Activated naive CD8-positive, alpha-beta T cell treated with anti-CD3 and anti-CD28 coated beads for 36 hours (primary cell): Measurements from ENCODE around the gene COMMD6. TPM values are rescaled to one million over a fixed set of nuclear protein-coding genes. Genes with fewer than 3 reads are reported as not detected.
A peak's percentile ranks its signal among the peaks of the same experiment; 100 is the strongest.

Experiments used
- DNase-seq: peaks from one replicate; pipeline ENCODE4 v3.0.0; 2021
- H3K27ac Mint-ChIP-seq: one replicate; pipeline ENCODE4 v1.8.0; 2022; ENCODE audit warnings: mild to moderate bottlenecking, moderate library complexity, mixed read lengths
- H3K27me3 Mint-ChIP-seq: one replicate; pipeline ENCODE4 v1.8.0; 2022; ENCODE audit warnings: mild to moderate bottlenecking, mixed read lengths
- H3K36me3 Mint-ChIP-seq: one replicate; pipeline ENCODE4 v1.8.0; 2021; ENCODE audit warnings: mild to moderate bottlenecking, mixed read lengths
- H3K4me1 Mint-ChIP-seq: one replicate; pipeline ENCODE4 v1.8.0; 2021; ENCODE audit warnings: mixed read lengths
- H3K4me3 Mint-ChIP-seq: one replicate; pipeline ENCODE4 v1.8.0; 2022; ENCODE audit warnings: mild to moderate bottlenecking, moderate library complexity, mixed read lengths
- H3K9me3 Mint-ChIP-seq: one replicate; pipeline ENCODE4 v1.8.0; 2022; ENCODE audit warnings: mixed read lengths
- total RNA-seq, 2 experiments: library from RNA; stranded (reverse); gene quantifications; one replicate each; pipeline ENCODE4 v1.2.3, GENCODE V29; 2021

The COMMD6 gene
- 10 to 100 TPM; 94.1 to 98.1 TPM for total RNA-seq

- peaks cover 9% of the 10 kb centered on the region for H3K36me3 Mint-ChIP-seq
- H3K4me1 Mint-ChIP-seq = peaks cover 28% of the 10 kb centered on the region
- DNase-seq = peak; percentile 74
- H3K4me3 Mint-ChIP-seq = peak within 1 kb of the TSS; percentile 99
- no peaks in the 10 kb centered on the region for H3K9me3 Mint-ChIP-seq
- H3K27me3 Mint-ChIP-seq = no peaks in the 10 kb centered on the region
- H3K27ac Mint-ChIP-seq = peak within 1 kb of the TSS; percentile 93
Measured at GRCh38 chr13:75537401-75538365, at the start of gene COMMD6. COMMD6 (minus strand) TSS chr13:75537841; CDS start chr13:75537805, 36 bp downstream.

- Mint-ChIP-seq H3K36me3 (peaks cover 46% of the 10 kb centered on the region), H3K27me3 (no peaks in the 10 kb centered on the region), H3K4me3 (no peak overlapping the region), H3K4me1 (peaks cover 3% of the 10 kb centered on the region), H3K27ac (no peak overlapping the region), H3K9me3 (peaks cover 13% of the 10 kb centered on the region)
- DNase-seq = no peak
Measured at GRCh38 chr13:75585153-75585552, 47.5 kb upstream of the COMMD6 start.

DNA sequence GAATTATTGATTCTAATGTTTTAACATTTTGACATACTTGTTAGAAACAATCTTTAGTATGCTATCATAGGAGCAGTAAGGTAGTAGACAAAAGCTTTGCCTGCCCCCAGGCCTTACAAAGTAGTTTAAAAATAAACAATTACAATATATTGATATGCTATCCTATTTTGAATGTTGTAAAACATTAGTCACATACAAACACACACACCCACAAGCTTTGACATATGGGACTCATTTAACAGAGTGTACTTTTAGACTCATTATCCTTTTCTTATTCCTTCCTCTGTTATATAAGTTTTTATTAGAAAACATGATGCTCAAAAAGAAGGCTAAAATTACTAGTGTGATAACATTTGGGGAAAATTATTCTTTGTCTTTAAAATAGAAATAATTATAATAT lies 45.5 kb upstream of the COMMD6 start:
- Mint-ChIP-seq H3K27ac (no peak overlapping the region), H3K9me3 (peaks cover 13% of the 10 kb centered on the region), H3K36me3 (peaks cover 43% of the 10 kb centered on the region), H3K4me1 (peaks cover 11% of the 10 kb centered on the region), H3K27me3 (no peaks in the 10 kb centered on the region), H3K4me3 (no peak overlapping the region)
- no peak for DNase-seq

DNA sequence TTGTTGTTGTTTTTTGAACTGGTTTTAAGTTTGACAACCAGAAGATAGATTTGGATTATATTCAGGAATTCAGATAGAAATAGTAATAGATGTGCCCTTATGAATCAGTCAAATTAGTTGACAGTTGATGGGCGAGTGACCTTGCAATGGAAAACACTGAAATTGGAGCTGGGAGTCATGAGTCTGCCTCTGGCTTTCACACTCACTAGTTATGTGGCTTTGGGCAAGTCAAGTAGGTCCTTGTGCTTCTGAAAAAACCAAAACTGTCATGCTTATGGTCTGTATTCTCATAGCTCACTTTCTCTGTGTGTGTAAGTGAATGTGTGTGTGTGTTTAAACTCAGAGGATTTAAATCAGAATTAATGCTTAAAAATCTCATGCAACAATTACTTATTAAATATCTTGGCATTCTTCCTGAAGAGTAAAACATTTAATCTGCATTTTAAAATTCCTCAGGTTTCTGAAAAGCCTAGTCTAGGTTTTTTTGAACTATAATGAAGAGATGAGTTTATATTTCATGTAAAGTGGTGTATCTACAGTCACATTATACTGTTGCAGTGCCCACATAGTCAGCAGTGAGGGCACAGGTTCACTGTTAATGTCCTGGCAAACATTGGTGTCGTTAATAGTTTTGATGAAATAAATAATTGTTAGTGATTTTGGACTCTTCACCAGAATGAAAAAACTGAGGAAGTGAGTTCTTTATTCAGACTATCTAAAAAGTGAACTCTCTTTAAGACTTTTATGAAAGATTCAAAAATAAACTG lies 44.4 kb upstream of the COMMD6 start:
- peaks cover 13% of the 10 kb centered on the region for H3K9me3 Mint-ChIP-seq
- no peak overlapping the region for H3K27ac Mint-ChIP-seq
- H3K36me3 Mint-ChIP-seq = peaks cover 38% of the 10 kb centered on the region
- no peaks in the 10 kb centered on the region for H3K27me3 Mint-ChIP-seq
- no peak for DNase-seq
- H3K4me1 Mint-ChIP-seq = peaks cover 12% of the 10 kb centered on the region
- no peak overlapping the region for H3K4me3 Mint-ChIP-seq

GRCh38 chr13:75579529-75579928 lies 41.9 kb upstream of the COMMD6 start:
- peaks cover 7% of the 10 kb centered on the region for H3K9me3 Mint-ChIP-seq
- H3K4me1 Mint-ChIP-seq = peaks cover 12% of the 10 kb centered on the region
- DNase-seq = no peak
- no peaks in the 10 kb centered on the region for H3K27me3 Mint-ChIP-seq
- H3K27ac Mint-ChIP-seq = no peak overlapping the region
- H3K36me3 Mint-ChIP-seq = peaks cover 48% of the 10 kb centered on the region
- no peak overlapping the region for H3K4me3 Mint-ChIP-seq

GRCh38 chr13:75569576-75569975 lies 31.9 kb upstream of the COMMD6 start:
- Mint-ChIP-seq H3K4me3 (no peak overlapping the region), H3K4me1 (no peaks in the 10 kb centered on the region), H3K36me3 (peaks cover 45% of the 10 kb centered on the region), H3K27me3 (no peaks in the 10 kb centered on the region), H3K9me3 (no peaks in the 10 kb centered on the region), H3K27ac (no peak overlapping the region)
- no peak for DNase-seq

DNA sequence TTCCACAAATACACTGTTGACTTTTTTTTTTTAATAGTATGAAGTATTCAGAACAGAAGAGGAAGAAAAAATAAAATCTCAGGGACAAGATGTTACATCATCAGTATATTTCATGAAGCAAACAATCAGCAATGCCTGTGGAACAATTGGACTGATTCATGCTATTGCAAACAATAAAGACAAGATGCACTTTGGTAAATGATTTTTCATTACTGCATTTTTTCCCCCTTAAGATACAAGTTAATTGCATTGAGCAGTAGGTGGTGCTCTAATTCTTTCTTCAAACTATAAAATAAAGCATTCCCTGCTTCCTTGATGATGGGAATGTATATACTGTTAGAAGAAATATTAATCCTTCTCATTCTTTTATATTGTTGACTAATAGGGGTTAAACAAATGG lies 29.0 kb upstream of the COMMD6 start:
- H3K27me3 Mint-ChIP-seq = no peaks in the 10 kb centered on the region
- H3K4me3 Mint-ChIP-seq = no peak overlapping the region

GRCh38 chr13:75558145-75558840 lies 20.7 kb upstream of the COMMD6 start:
- Mint-ChIP-seq H3K27ac (no peak overlapping the region), H3K36me3 (peaks cover 34% of the 10 kb centered on the region), H3K4me3 (peak overlapping the region; percentile 42), H3K27me3 (no peaks in the 10 kb centered on the region), H3K9me3 (no peaks in the 10 kb centered on the region), H3K4me1 (peaks cover 34% of the 10 kb centered on the region)
- no peak for DNase-seq

More for the DNA sequence above, 29.0 kb upstream of the COMMD6 start:
- no peak for DNase-seq
- Mint-ChIP-seq H3K27ac (no peak overlapping the region), H3K4me1 (no peaks in the 10 kb centered on the region), H3K36me3 (peaks cover 26% of the 10 kb centered on the region), H3K9me3 (no peaks in the 10 kb centered on the region)

DNA sequence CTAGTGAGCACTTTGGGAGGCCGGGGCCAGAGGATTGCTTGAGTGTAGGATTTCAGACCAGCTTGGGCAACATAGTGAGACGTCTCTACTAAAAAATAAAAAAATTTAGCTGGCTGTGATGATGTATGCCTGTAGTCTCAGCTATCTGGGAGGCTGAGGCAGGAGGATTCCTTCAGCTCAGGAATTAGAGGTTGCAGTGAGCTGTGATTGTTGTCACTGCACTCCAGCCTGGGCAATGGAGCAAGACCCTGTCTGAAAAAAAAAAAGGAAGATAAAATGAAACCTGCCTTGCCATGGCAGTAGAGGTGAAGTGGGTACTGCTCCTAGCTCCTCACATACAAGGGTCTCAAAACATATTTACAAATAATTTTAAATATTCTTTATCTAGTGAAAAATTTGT lies 19.3 kb upstream of the COMMD6 start:
- Mint-ChIP-seq H3K27me3 (no peaks in the 10 kb centered on the region), H3K9me3 (no peaks in the 10 kb centered on the region), H3K36me3 (peaks cover 37% of the 10 kb centered on the region), H3K27ac (no peak overlapping the region), H3K4me3 (no peak overlapping the region), H3K4me1 (peaks cover 40% of the 10 kb centered on the region)
- no peak for DNase-seq

DNA sequence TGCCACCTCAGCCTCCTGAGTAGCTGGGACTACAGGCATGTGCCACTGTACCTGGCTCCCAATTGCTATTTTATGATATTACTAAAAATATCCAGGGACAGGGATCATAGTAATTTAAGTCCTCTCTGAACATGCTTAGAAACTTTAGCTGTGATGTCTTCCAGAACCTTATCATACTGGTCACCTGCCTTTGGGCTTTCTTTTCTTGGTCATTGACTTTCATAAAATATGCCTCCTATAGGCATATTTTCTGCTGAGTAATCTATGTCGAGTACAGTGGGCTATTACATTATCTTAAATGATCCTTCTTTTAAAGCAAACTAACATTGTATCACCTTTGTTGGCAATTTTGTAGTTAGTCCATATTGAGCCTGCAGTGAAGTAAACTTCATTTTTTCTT lies 18.2 kb upstream of the COMMD6 start:
- no peaks in the 10 kb centered on the region for H3K9me3 Mint-ChIP-seq
- peaks cover 37% of the 10 kb centered on the region for H3K36me3 Mint-ChIP-seq
- H3K27me3 Mint-ChIP-seq = no peaks in the 10 kb centered on the region
- no peak overlapping the region for H3K27ac Mint-ChIP-seq
- H3K4me1 Mint-ChIP-seq = peaks cover 46% of the 10 kb centered on the region
- no peak overlapping the region for H3K4me3 Mint-ChIP-seq
- DNase-seq = no peak

- no peak overlapping the region for H3K27ac Mint-ChIP-seq
- H3K4me1 Mint-ChIP-seq = peaks cover 52% of the 10 kb centered on the region
- H3K27me3 Mint-ChIP-seq = no peaks in the 10 kb centered on the region
- H3K36me3 Mint-ChIP-seq = peaks cover 37% of the 10 kb centered on the region
- H3K4me3 Mint-ChIP-seq = no peak overlapping the region
- H3K9me3 Mint-ChIP-seq = no peaks in the 10 kb centered on the region
- no peak for DNase-seq
Measured at GRCh38 chr13:75554981-75555380, 17.3 kb upstream of the COMMD6 start.

DNA sequence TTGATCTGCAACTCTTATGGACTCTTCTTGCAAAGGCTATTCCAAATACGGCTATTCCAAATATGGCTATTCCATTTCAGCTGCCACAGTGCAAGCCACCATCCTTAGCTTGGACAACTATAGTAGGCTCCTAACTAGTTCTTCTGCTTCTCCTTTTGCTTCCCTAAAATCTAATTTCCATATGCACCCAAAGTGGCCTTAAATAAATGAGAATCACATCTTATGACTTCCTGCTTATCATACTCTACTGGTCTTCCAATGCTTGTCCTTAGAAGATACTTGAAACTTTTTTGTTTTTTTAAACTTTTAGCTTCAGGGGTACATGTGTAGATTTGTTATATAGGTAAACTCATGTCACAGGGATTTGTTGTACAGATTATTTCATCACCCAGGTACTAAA lies 16.8 kb upstream of the COMMD6 start:
- no peak for DNase-seq
- Mint-ChIP-seq H3K4me3 (no peak overlapping the region), H3K4me1 (peaks cover 48% of the 10 kb centered on the region), H3K36me3 (peaks cover 36% of the 10 kb centered on the region), H3K27ac (no peak overlapping the region), H3K27me3 (no peaks in the 10 kb centered on the region), H3K9me3 (no peaks in the 10 kb centered on the region)

- Mint-ChIP-seq H3K36me3 (peaks cover 18% of the 10 kb centered on the region), H3K4me1 (peaks cover 41% of the 10 kb centered on the region), H3K9me3 (no peaks in the 10 kb centered on the region), H3K27ac (peak overlapping the region; percentile 95), H3K27me3 (peaks cover 5% of the 10 kb centered on the region), H3K4me3 (peak overlapping the region; percentile 96)
- DNase-seq = peak; percentile 24
Measured at GRCh38 chr13:75550159-75550567, 12.5 kb upstream of the COMMD6 start.

DNA sequence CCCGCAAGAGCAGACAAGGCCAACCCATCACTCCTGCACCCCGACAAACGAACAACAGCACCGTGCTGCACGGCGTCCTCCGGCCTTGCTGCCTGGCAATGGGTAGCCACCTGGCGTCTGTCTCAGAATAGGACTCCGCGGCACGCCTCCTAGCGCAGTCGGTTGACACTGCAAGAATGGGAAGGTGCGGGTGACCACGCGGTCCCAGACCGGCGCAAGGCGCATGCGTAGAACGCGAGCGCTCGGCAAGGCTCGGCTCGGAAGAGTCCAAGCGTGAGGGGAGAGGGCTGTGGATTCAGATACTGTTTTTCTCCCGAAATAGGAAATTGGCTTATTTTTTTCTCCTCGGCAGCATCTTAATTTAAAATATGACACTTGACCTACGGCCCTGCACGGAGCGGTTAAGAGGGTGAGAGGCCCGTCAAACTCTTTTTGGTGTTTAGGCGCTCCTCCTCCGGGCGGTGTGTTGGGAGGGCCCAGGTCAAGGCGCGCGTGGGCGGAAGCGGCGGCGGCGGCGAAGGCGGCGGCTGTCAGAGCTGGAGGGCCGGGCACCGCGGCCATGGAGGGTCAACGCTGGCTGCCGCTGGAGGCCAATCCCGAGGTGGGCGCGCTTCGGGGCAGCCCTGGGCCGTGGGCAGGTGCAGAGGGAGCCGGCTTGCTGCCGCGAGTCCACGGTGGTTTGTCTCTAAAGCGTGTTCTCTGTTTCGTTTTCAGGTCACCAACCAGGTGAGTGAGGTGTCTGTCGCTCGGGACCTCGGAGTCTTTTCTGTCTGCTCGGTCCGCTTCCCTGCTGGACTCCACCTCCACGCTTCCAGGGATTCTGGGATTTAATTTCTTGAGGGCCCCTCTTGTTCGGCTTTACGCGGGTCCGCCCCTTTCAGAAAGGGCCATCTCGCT lies 11.9 kb upstream of the COMMD6 start, which contains the start of gene UCHL3:
TSS of gene UCHL3 (plus strand) at position 530 of the 897 bp plus-strand sequence. CDS start at position 560, 30 bp downstream.
- no peaks in the 10 kb centered on the region for H3K9me3 Mint-ChIP-seq
- DNase-seq = peak; percentile 96
- peak within 1 kb of the TSS; percentile 96 for H3K4me3 Mint-ChIP-seq
- H3K27me3 Mint-ChIP-seq = peaks cover 5% of the 10 kb centered on the region
- peaks cover 12% of the 10 kb centered on the region for H3K36me3 Mint-ChIP-seq
- H3K4me1 Mint-ChIP-seq = peaks cover 36% of the 10 kb centered on the region
- peak within 1 kb of the TSS; percentile 95 for H3K27ac Mint-ChIP-seq
